Transverse colon (tissue), 4 donors: ENCODE data around the gene EPHA8.

Experiments used
- CTCF ChIP-seq, 5 experiments: fragments of 200-600 bp in 3 of 5; fragments of 450-650 bp in 2 of 5; sonication (generic) in 3 of 5; IDR thresholded peaks; 1 replicate in 2 of 5; 2 replicates in 3 of 5; pipeline ENCODE4 v1.5.1; 2016 to 2017; ENCODE audit warnings: antibody characterized with exemption in 5 of 5, inconsistent platforms in 3 of 5, mild to moderate bottlenecking in 2 of 5, moderate library complexity in 1 of 5
- EP300 ChIP-seq: sonication (generic); formaldehyde crosslinking; IDR thresholded peaks from one replicate; pipeline ENCODE4 v1.6.1; 2017; ENCODE audit warnings: antibody characterized with exemption, low read depth
- POLR2A ChIP-seq: fragments of 450-650 bp; IDR thresholded peaks from one replicate; pipeline ENCODE4 v1.6.1; 2016; ENCODE audit warnings: antibody characterized with exemption, mild to moderate bottlenecking, moderate library complexity
- POLR2AphosphoS5 ChIP-seq, 3 donors: sonication (generic); formaldehyde crosslinking; IDR thresholded peaks; one replicate each; pipeline ENCODE4 v1.6.1; 2016; ENCODE audit warnings: antibody characterized with exemption in 3 of 3

DNA sequence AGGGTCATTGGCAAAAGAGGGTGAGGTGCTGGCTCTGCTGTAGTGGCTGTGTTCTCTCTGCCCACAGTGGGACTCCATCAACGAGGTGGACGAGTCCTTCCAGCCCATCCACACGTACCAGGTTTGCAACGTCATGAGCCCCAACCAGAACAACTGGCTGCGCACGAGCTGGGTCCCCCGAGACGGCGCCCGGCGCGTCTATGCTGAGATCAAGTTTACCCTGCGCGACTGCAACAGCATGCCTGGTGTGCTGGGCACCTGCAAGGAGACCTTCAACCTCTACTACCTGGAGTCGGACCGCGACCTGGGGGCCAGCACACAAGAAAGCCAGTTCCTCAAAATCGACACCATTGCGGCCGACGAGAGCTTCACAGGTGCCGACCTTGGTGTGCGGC, 12.9 kb downstream of the EPHA8 start:
- TF ChIP-seq CTCF (IDR thresholded peaks at IDR 0.05) (no peak), POLR2A (no peak), EP300 (no peak), POLR2AphosphoS5 (IDR thresholded peaks at IDR 0.05) (no peak)
